Left renal cortex interstitium (tissue), 4 donors: Measurements from ENCODE around the gene CCL18. TPM values are rescaled to one million over a fixed set of nuclear protein-coding genes. Genes with fewer than 3 reads are reported as not detected.
"Not testable (repeated sequence)": the region's sequence is repeated elsewhere in the genome, so short reads cannot be mapped to it uniquely, and the experiment has no call there.

Experiments used
- DNase-seq, 4 donors: peaks; one replicate each; pipeline ENCODE4 v3.0.0-alpha.2; 2013; ENCODE audit warnings: low read depth in 4 of 4, low spot score in 2 of 4, missing footprints in 1 of 4
- polyA plus RNA-seq, 4 donors: library from polyadenylated mRNA; unstranded; fragments of 120-200 nt; gene quantifications; one replicate each; pipeline ENCODE4 v1.2.1, GENCODE V29; 2013; ENCODE audit not compliant: insufficient read length in 4 of 4

CCL18 gene
- polyA plus RNA-seq, 4 donors, result not detected

GRCh38 chr17:36070427-36070826 lies 6.4 kb downstream of the CCL18 start:
- DNase-seq, result no peak

GRCh38 chr17:36071751-36072150 lies 7.7 kb downstream of the CCL18 start:
- no peak for DNase-seq

GRCh38 chr17:36072431-36073121 lies 8.5 kb downstream of the CCL18 start:
- peak in 2 of 4 donors; percentile 9 to 25 for DNase-seq

DNA sequence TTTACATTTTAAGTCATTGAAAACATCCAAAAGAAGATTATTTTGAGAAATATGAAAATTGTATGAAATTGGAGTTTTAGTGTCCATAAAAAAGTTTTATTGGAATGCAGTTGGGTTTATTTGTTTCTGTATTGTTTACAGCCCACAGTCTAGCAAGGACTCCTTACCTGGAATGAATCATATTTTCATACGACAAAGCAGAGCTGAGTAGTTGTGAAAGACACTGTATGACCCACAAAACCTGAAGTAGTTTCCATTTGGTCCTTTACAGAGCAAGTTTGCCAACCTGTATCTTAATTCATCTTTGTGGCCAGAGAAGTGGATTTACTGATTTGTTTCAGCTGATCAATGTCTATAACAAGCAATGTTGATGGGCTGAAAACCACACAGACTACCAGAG lies 10.3 kb downstream of the CCL18 start:
- no peak for DNase-seq

- DNase-seq, result not testable (repeated sequence)
Observed at GRCh38 chr17:36081681-36082471, 17.8 kb downstream of the CCL18 start.

- DNase-seq, result not testable (repeated sequence)
Observed at GRCh38 chr17:36082482-36083120, 18.5 kb downstream of the CCL18 start.

DNA sequence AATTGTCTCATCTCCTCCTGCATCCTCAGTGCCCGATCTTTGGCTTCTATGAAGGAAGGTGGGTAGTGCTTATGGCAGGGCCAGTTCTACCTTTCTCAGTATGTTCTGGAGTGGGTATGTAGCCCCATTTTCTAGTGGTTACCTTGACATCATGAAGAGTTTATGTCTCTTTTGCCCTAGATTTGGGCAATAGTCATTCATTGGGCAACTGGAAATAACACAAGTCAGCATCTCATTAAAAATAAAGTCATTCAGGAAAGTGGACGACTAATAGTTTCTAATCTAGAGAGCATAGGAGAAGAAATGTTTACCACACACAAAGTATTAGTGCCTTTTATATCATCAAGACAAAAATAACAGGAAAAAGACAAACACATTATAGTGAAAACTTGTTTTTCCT lies 19.6 kb downstream of the CCL18 start:
- DNase-seq, result not testable (repeated sequence)

DNA sequence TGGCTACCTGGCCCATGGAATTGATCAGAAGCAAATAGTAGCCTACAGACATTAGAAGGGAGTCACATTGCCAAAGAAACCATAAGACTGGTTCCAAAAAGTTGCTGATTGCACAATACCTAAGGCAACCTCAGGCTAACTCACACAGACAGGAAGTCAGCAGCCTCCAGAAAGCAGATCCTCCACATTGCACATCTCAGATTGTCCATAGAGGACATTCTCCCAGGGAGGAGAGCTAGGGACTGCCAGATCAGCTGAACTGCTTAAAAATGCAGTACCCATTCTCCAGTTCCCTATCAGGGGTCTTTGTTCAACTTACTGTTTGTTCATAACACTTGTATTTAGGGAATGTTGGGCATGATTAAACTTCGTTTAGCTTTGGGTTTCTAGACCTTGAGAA lies 21.7 kb downstream of the CCL18 start:
- DNase-seq, result no peak

DNA sequence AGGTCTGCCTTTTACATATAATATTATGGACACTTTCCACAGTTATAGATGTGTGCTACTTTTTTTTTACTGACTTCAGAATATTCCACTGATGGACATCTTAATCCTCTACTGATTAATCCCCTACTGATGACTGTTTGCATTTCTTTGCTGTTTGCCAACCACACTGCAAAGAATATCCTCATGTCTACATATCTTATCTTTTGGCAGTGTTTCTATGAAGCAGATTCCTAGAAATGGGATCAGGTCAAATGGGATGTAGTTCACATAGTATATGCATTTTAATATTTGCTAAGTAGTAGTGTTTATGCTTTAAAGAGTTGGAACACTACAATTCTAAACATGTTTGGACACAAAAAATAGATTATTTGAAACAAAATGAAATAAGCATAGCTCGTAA lies 22.7 kb downstream of the CCL18 start:
- no peak for DNase-seq

- DNase-seq, result not testable (repeated sequence)
Observed at GRCh38 chr17:36087471-36087870, 23.4 kb downstream of the CCL18 start.

DNA sequence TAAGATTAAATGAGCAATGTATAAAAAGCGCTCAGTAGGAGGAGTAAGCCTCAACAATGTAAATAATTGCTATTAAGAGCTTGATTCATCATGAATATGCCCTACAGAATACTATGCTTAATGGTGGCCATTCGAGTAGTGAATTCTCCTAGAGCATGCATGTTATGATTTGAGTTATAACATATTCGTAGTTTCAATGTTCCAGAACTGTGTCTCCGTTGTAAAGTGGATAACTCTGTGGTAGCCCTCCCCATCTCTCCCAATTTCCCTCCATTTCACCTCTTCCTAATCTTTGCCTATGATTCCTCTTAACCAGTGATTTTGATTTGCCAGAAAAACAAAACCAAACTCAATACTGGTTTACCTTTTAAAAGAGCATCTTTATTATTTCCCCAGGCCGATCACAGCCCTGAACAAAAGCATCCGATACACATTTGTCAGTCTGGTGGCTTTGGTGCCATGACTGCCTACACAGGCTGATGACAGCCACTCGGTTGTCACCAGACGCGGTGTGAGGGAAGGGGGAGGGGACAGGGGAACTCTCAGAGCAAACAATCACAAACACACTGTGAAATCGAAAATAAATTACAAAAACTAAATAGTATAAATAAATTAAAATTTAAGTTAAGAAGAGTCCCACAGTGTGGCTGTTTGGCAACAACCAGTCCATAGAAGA lies 24.0 kb downstream of the CCL18 start:
- DNase-seq, result not testable (repeated sequence)

- DNase-seq, result no peak
Observed at GRCh38 chr17:36088670-36089338, 24.7 kb downstream of the CCL18 start.

DNA sequence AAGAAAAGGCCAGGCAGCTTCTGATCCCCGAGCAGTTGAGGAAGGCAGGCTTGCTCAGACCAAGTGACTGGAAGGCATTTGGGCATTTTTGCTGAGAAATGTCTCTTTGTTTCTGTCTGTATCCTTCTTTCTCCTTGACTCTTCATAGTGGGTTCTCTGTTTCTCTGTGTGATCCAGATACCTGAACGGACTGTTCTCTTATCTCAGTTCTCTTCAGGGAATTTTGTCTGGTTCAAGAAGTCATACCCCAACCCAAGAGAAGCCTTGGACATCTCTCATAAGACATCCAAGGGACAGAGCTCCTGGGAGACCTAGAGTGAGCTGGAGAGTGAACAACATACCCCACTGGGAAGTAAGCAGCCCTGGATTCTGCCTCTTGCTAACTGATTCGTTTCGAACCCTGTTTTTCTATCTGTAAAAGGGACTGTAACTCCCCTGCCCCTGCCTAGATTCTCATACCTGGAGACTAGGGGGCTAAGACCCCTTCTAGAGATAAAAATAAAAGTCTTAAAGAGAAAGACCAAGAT lies 25.3 kb downstream of the CCL18 start:
- DNase-seq, result no peak

GRCh38 chr17:36089888-36090836 lies 26.1 kb downstream of the CCL18 start, which contains the start of gene CCL3:
TSS of gene CCL3 (minus strand) at chr17:36090143. CDS start at chr17:36090058, 85 bp downstream.
- no peak for DNase-seq

DNA sequence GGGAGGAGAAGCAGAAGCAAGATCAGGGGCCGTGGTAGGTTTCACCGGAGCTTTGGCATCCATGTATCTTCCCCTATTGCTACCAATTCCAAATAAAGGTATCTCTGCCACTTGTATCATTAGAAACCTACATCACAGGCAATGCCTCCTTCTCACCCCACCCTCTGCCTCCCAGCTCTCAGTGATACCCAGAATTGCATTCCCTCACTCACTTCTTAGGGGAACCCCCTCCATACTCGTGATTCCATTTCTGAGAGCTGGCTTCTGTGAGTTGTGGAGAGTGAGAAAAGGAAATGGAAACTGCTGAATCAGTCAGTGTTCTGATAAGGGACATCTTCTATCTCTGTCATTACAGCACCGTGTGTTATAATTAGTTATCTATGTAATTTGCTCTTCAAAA lies 28.2 kb downstream of the CCL18 start:
- DNase-seq, result no peak

GRCh38 chr17:36092715-36093114 lies 28.6 kb downstream of the CCL18 start:
- not testable (repeated sequence) for DNase-seq

DNA sequence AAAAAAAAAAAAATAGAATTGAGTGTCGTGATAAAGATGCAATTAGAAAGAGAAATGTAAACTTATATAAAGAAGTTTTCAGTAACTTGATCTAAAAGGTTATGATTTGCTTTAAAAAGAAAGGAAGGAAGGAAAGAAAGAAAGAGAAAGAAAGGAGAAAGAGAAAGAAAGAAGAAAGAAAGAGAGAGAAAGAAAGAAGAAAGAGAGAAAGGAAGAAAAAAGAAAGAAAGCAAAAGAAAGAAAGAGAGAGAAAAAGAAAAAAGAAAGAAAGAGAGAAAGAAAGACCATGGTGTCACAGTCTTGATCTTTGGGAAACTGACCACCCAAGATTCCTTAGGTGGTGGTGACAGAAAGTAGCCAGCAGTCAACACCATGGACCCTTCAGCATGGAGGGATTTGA lies 30.2 kb downstream of the CCL18 start:
- no peak for DNase-seq

- DNase-seq, result no peak
Observed at GRCh38 chr17:36094746-36095145, 30.7 kb downstream of the CCL18 start.

GRCh38 chr17:36095992-36096391 lies 31.9 kb downstream of the CCL18 start:
- no peak for DNase-seq
